Measurements from ENCODE around the gene ITGA6.

The ITGA6 gene

GRCh38 chr2:172427256-172427989, at the start of gene ITGA6:
Gene ITGA6, plus strand, starts transcription at chr2:172427586.
- in situ Hi-C loops (cut with HindIII; ENCODE audit: low sequenced_read_pairs): no loop called here
- H3K4me3 ChIP-seq (ENCODE audit: low read depth, low read length): peak within 1 kb of the TSS; percentile 63
- no peak for DNase-seq (ENCODE audit: low read depth)
- TF ChIP-seq, protein P1, sequence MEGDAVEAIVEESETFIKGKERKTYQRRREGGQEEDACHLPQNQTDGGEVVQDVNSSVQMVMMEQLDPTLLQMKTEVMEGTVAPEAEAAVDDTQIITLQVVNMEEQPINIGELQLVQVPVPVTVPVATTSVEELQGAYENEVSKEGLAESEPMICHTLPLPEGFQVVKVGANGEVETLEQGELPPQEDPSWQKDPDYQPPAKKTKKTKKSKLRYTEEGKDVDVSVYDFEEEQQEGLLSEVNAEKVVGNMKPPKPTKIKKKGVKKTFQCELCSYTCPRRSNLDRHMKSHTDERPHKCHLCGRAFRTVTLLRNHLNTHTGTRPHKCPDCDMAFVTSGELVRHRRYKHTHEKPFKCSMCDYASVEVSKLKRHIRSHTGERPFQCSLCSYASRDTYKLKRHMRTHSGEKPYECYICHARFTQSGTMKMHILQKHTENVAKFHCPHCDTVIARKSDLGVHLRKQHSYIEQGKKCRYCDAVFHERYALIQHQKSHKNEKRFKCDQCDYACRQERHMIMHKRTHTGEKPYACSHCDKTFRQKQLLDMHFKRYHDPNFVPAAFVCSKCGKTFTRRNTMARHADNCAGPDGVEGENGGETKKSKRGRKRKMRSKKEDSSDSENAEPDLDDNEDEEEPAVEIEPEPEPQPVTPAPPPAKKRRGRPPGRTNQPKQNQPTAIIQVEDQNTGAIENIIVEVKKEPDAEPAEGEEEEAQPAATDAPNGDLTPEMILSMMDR (IDR thresholded peaks at IDR 0.05; ENCODE audit: low read depth, low read length, missing control alignments): peak; percentile 15

GRCh38 chr2:172380436-172381274, 46.7 kb upstream of the ITGA6 start:
- TF ChIP-seq, protein P1 (IDR thresholded peaks at IDR 0.05; ENCODE audit: low read depth, low read length, missing control alignments): no peak
- in situ Hi-C loops (cut with HindIII; ENCODE audit: low sequenced_read_pairs): no loop called here
- H3K4me3 ChIP-seq (ENCODE audit: low read depth, low read length): no peak overlapping the region
- no peak for DNase-seq (ENCODE audit: low read depth)

DNA sequence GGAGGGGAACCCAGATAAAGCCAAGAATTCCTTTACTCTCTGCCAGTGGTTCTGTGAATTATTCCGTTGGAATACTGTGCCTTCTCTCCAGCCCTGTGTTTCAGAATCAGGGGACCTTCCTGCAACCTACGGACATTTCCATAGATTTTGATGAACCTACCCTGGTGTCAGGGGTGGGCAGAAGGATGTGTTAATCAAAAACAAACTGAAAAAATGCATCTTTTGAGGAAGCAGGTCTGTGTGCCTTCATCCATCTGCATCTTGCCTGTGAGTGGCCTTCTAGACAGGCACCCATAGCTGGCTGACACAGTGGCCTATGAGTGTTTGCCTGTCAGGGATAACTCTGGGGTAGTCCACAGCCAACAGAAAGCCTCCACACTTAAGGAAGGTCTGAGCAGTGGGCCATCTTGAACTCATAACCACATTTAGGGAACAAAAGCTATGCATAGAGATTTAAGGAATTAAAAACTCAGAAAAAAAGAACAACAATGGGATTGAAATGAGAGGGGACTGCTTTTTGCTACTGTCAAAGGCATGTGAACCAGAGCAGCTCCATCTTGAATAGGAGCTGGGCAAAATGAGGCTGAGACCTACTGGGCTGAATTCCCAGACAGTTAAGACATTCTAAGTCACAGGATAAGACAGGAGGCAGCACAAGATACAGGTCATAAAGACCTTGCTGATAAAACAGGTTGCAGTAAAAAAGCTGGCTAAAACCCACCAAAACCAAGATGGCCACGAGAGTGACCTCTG, 45.9 kb upstream of the ITGA6 start:
- H3K4me3 ChIP-seq (ENCODE audit: low read depth, low read length): no peak overlapping the region
- TF ChIP-seq, protein P1 (IDR thresholded peaks at IDR 0.05; ENCODE audit: low read depth, low read length, missing control alignments): no peak
- in situ Hi-C loops (cut with HindIII; ENCODE audit: low sequenced_read_pairs): no loop called here
- no peak for DNase-seq (ENCODE audit: low read depth)

GRCh38 chr2:172387361-172387760, 40.0 kb upstream of the ITGA6 start:
- TF ChIP-seq, protein P1 (IDR thresholded peaks at IDR 0.05; ENCODE audit: low read depth, low read length, missing control alignments): no peak
- H3K4me3 ChIP-seq (ENCODE audit: low read depth, low read length): no peak overlapping the region
- in situ Hi-C loops (cut with HindIII; ENCODE audit: low sequenced_read_pairs): no loop called here
- DNase-seq (ENCODE audit: low read depth): no peak

GRCh38 chr2:172389685-172390339, 37.6 kb upstream of the ITGA6 start:
- in situ Hi-C loops (cut with HindIII; ENCODE audit: low sequenced_read_pairs): no loop called here
- no peak for DNase-seq (ENCODE audit: low read depth)
- TF ChIP-seq, protein P1 (IDR thresholded peaks at IDR 0.05; ENCODE audit: low read depth, low read length, missing control alignments): no peak
- H3K4me3 ChIP-seq (ENCODE audit: low read depth, low read length): no peak overlapping the region

GRCh38 chr2:172394002-172394401, 33.4 kb upstream of the ITGA6 start:
- in situ Hi-C loops (cut with HindIII; ENCODE audit: low sequenced_read_pairs): no loop called here
- H3K4me3 ChIP-seq (ENCODE audit: low read depth, low read length): no peak overlapping the region
- TF ChIP-seq, protein P1 (IDR thresholded peaks at IDR 0.05; ENCODE audit: low read depth, low read length, missing control alignments): no peak
- DNase-seq (ENCODE audit: low read depth): no peak
